ENCODE data around the gene SLC17A3.

SLC17A3 gene

GRCh38 chr6:25889877-25890853 lies 16.1 kb upstream of the SLC17A3 start:
- peak; percentile 32 for DNase-seq

- no peak for DNase-seq
These were observed 14.6 kb upstream of the SLC17A3 start for GRCh38 chr6:25888626-25889025.

- DNase-seq, result no peak
These were observed 12.0 kb upstream of the SLC17A3 start for GRCh38 chr6:25886066-25886465.

GRCh38 chr6:25883991-25884390 lies 9.9 kb upstream of the SLC17A3 start:
- DNase-seq, result no peak

- no peak for DNase-seq
These were observed 9.5 kb upstream of the SLC17A3 start for GRCh38 chr6:25883536-25883935.

- DNase-seq, result peak; percentile 67
These were observed 8.0 kb upstream of the SLC17A3 start for GRCh38 chr6:25882051-25882496.

GRCh38 chr6:25880601-25881000 lies 6.6 kb upstream of the SLC17A3 start:
- no peak for DNase-seq

GRCh38 chr6:25878721-25879322 lies 4.8 kb upstream of the SLC17A3 start:
- no peak for DNase-seq

GRCh38 chr6:25875926-25876602 lies 2.0 kb upstream of the SLC17A3 start:
- DNase-seq, result no peak

- no peak for DNase-seq
These were observed 1.5 kb upstream of the SLC17A3 start for GRCh38 chr6:25875563-25875905.

- DNase-seq, result peak; percentile 30
These were observed 949 bp upstream of the SLC17A3 start for GRCh38 chr6:25874822-25875562.

GRCh38 chr6:25872814-25873213 lies 1.2 kb downstream of the SLC17A3 start:
- DNase-seq, result peak; percentile 67

GRCh38 chr6:25869840-25870239 lies 4.2 kb downstream of the SLC17A3 start:
- no peak for DNase-seq

GRCh38 chr6:25868436-25869183 lies 5.4 kb downstream of the SLC17A3 start:
- DNase-seq, result no peak

GRCh38 chr6:25866011-25866410 lies 8.0 kb downstream of the SLC17A3 start:
- DNase-seq, result peak; percentile 64

GRCh38 chr6:25863360-25863759 lies 10.7 kb downstream of the SLC17A3 start:
- DNase-seq, result no peak

- DNase-seq, result no peak
These were observed 11.8 kb downstream of the SLC17A3 start for GRCh38 chr6:25862199-25862598.

- no peak for DNase-seq
These were observed 21.3 kb downstream of the SLC17A3 start for GRCh38 chr6:25852756-25853155.

- no peak for DNase-seq
These were observed 22.1 kb downstream of the SLC17A3 start for GRCh38 chr6:25851961-25852360.

GRCh38 chr6:25844518-25844917 lies 29.5 kb downstream of the SLC17A3 start:
- no peak for DNase-seq

GRCh38 chr6:25842526-25842925 lies 31.5 kb downstream of the SLC17A3 start:
- DNase-seq, result no peak

Measured in CD4-positive, alpha-beta T cell treated with Interleukin-12 subunit alpha and Interleukin-12 subunit beta, for 1 hour (primary cell).